Measurements from ENCODE around the gene TOLLIP.

The TOLLIP gene

GRCh38 chr11:1259561-1259960 lies 49.9 kb downstream of the TOLLIP start (continued):
- TF ChIP-seq OSR1 (CRISPR knock-in tag; IDR thresholded peaks at IDR 0.05) (no peak), TSHZ2 (CRISPR knock-in tag; IDR thresholded peaks at IDR 0.05) (no peak), ZFP3 (CRISPR knock-in tag; IDR thresholded peaks at IDR 0.05) (no peak)

GRCh38 chr11:1259076-1259461 lies 50.4 kb downstream of the TOLLIP start:
- no peak for ATAC-seq
- no peak for TF ChIP-seq ZFP30 (CRISPR knock-in tag; IDR thresholded peaks at IDR 0.05)
- no peak for TF ChIP-seq ZFP3 (CRISPR knock-in tag; IDR thresholded peaks at IDR 0.05)
- no peak for TF ChIP-seq ARNTL (CRISPR knock-in tag; IDR thresholded peaks at IDR 0.05; ENCODE audit: borderline replicate concordance, low read depth)
- TF ChIP-seq, protein P1, sequence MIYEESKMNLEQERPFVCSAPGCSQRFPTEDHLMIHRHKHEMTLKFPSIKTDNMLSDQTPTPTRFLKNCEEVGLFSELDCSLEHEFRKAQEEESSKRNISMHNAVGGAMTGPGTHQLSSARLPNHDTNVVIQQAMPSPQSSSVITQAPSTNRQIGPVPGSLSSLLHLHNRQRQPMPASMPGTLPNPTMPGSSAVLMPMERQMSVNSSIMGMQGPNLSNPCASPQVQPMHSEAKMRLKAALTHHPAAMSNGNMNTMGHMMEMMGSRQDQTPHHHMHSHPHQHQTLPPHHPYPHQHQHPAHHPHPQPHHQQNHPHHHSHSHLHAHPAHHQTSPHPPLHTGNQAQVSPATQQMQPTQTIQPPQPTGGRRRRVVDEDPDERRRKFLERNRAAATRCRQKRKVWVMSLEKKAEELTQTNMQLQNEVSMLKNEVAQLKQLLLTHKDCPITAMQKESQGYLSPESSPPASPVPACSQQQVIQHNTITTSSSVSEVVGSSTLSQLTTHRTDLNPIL (CRISPR knock-in tag; IDR thresholded peaks at IDR 0.05; ENCODE audit: low read depth): no peak
- TF ChIP-seq ZNF565 (CRISPR knock-in tag; conservative IDR thresholded peaks at IDR 0.05; ENCODE audit: low read depth): no peak

DNA sequence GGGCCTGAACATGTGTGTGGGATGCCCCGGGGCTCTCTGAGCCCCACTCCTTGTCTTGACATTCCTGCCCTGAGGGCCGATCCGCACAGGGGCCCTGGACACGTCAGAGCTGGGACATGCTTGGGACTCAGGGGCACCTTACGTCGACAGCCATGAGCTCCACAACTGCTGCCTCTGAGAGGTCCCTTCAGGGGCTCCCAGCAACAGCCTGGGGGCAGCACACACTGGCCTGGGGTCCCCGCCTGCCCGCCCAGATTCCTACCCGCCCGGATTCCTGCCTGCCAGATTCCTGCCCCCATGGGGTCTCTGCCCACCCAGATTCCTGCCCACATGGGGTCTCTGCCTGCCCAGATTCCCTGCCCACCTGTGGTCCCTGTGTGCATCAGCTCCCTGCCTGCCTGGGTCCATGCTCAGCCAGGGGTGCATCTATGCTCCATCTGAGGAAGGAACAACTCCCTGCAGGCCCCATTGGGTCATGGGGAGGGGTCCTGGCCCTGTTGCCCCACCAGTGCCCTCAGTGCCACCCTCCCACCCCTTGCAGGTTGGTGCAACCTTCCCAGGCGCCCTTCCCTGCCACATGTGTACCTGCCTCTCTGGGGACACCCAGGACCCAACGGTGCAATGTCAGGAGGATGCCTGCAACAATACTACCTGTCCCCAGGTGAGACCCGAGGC lies 50.9 kb downstream of the TOLLIP start:
- ATAC-seq: no peak
- no peak for TF ChIP-seq TSHZ2 (CRISPR knock-in tag; IDR thresholded peaks at IDR 0.05)

DNA sequence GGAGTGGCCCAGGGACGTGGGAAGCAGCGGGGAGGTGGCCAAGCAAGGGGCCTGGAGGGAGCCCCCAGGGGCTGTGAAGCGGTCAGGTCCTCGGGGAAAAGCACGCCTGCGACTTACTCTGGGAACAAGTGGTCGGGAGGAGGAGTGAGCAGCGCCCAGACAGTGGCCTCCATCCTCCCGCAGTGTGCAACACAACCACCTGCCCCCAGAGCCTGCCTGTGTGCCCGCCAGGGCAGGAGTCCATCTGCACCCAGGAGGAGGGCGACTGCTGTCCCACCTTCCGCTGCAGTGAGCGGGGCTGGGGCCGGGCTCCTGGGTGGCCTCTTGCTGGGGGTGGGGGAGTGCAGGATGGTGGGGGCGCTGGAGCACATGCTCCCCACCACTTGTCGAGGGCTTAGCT lies 51.5 kb downstream of the TOLLIP start:
- ATAC-seq: no peak
- TF ChIP-seq, protein P2, sequence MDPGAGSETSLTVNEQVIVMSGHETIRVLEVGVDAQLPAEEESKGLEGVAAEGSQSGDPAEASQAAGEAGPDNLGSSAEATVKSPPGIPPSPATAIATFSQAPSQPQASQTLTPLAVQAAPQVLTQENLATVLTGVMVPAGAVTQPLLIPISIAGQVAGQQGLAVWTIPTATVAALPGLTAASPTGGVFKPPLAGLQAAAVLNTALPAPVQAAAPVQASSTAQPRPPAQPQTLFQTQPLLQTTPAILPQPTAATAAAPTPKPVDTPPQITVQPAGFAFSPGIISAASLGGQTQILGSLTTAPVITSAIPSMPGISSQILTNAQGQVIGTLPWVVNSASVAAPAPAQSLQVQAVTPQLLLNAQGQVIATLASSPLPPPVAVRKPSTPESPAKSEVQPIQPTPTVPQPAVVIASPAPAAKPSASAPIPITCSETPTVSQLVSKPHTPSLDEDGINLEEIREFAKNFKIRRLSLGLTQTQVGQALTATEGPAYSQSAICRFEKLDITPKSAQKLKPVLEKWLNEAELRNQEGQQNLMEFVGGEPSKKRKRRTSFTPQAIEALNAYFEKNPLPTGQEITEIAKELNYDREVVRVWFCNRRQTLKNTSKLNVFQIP (CRISPR knock-in tag; IDR thresholded peaks at IDR 0.05; ENCODE audit: borderline replicate concordance, low read depth): no peak
- no peak for TF ChIP-seq TSHZ2 (CRISPR knock-in tag; IDR thresholded peaks at IDR 0.05)
- TF ChIP-seq OSR1 (CRISPR knock-in tag; IDR thresholded peaks at IDR 0.05): no peak
- TF ChIP-seq RARB (CRISPR knock-in tag; IDR thresholded peaks at IDR 0.05): no peak
- no peak for TF ChIP-seq SNAI2 (CRISPR knock-in tag; IDR thresholded peaks at IDR 0.05)
- no peak for TF ChIP-seq ZC3H10 (CRISPR knock-in tag; IDR thresholded peaks at IDR 0.05)
- no peak for TF ChIP-seq ZNF70 (CRISPR knock-in tag; IDR thresholded peaks at IDR 0.05)

DNA sequence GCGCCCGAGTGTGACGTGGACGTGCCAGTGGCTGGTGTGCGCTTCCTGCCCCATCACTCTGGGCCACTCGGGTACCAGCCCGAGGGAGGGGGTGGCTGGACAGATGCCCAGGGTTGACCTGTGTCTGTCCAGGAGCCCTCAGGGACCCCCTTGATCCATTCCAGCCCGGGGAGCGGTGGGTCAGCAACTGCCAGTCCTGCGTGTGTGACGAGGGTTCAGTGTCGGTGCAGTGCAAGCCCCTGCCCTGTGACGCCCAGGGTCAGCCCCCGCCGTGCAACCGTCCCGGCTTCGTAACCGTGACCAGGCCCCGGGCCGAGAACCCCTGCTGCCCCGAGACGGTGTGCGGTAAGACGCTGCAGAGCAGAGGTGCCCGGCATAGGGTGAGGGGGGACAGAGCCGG lies 52.1 kb downstream of the TOLLIP start:
- no peak for TF ChIP-seq PPARA (CRISPR knock-in tag; IDR thresholded peaks at IDR 0.05; ENCODE audit: borderline replicate concordance)
- TF ChIP-seq RARB (CRISPR knock-in tag; IDR thresholded peaks at IDR 0.05): no peak
- ATAC-seq: no peak
